HG03342 (cell line): ENCODE measurements around the gene CAPN9.
"Not testable (repeated sequence)": the region's sequence is repeated elsewhere in the genome, so short reads cannot be mapped to it uniquely, and the experiment has no call there.

Source experiments
- ATAC-seq: cut with Tn5 transposase; IDR thresholded peaks from one replicate; pipeline ENCODE4 v1.9.1; 2021; ENCODE audit warnings: mild to moderate bottlenecking, moderate library complexity; ENCODE audit not compliant: unreplicated experiment

CAPN9 gene, protein sequence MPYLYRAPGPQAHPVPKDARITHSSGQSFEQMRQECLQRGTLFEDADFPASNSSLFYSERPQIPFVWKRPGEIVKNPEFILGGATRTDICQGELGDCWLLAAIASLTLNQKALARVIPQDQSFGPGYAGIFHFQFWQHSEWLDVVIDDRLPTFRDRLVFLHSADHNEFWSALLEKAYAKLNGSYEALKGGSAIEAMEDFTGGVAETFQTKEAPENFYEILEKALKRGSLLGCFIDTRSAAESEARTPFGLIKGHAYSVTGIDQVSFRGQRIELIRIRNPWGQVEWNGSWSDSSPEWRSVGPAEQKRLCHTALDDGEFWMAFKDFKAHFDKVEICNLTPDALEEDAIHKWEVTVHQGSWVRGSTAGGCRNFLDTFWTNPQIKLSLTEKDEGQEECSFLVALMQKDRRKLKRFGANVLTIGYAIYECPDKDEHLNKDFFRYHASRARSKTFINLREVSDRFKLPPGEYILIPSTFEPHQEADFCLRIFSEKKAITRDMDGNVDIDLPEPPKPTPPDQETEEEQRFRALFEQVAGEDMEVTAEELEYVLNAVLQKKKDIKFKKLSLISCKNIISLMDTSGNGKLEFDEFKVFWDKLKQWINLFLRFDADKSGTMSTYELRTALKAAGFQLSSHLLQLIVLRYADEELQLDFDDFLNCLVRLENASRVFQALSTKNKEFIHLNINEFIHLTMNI

GRCh38 chr1:230747127-230747730 is at the start of gene CAPN9:
CAPN9 (plus strand) TSS chr1:230747388; CDS start chr1:230747497, 109 bp downstream.
- ATAC-seq: no peak

DNA sequence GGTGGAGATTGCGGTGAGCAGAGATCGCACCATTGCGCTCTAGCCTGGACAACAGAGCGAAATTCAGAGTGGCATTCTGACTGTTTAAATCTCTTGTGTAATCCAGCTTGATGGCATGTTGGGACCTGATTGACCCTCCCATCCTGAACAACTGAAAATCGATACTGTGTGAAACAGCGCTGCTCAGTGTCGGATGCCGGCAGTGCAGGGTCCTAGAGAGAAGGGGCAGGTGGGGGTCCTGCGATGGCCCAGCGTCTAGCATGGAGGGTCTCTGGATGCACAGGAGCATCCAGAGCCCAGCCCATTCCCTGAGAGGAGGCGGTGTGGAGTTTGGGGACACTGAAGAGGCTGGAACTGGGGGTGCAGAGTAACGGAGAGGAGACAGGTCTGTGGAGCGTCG is 49.1 kb upstream of the CAPN9 start:
- ATAC-seq: no peak

DNA sequence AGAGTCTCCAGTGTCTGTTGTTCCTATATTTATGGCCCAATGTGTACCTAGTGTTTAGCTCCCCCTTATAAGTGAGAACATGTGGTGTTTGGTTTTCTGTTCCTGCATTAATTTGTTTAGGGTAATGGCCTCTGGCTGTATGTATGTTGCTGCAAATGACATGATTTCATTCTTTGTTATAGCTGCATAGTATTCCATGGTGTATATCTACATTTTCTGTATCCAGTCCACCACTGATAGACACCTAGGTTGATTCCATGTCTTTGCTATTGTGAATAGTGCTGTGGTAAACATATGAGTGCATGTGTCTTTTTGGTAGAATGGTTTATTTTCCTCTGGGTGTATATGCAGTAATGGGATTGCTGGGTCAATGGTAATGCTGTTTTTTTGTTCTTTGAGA is 48.2 kb upstream of the CAPN9 start:
- ATAC-seq: not testable (repeated sequence)

- no peak for ATAC-seq
Measured at GRCh38 chr1:230699716-230700115, 47.5 kb upstream of the CAPN9 start.

GRCh38 chr1:230700132-230700531 is 47.1 kb upstream of the CAPN9 start:
- no peak for ATAC-seq

GRCh38 chr1:230701434-230701833 is 45.8 kb upstream of the CAPN9 start:
- ATAC-seq: no peak

GRCh38 chr1:230701895-230702768 is 45.1 kb upstream of the CAPN9 start:
- ATAC-seq: no peak

GRCh38 chr1:230702934-230703678 is 44.1 kb upstream of the CAPN9 start:
- no peak for ATAC-seq

DNA sequence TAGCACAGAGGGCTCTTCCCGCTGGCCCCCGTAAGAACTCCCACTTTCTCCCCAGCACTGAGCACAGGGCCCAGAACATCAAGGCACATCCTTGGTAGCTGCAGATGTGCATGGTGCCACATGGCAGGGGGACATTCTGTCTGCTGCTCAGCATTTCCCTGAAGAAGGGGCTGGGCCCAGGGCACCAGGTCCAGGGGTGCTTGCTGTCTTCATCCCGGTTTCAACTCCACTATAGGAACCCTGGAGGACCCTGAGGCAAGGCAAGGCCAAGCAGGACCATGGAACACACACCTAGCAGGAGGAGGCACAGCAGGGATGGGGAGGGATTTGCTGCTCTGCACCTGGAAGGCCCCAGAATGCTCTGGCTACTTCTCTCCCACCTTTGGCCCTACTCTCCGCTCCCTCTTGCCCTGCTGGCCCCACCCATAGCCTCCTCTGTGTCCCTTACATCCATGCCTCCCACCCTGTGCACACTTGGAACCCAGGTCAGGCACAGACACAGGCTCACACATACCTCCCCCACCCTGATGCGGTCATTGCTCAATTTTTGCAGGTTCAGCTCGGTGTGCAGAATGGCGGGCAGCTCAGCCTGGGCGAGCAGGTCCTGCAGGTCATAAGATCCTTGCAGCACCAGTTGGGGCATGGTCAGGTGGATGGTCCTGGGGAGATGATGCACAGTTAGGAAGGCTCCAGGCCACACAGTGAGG is 43.4 kb upstream of the CAPN9 start:
- no peak for ATAC-seq

- ATAC-seq: no peak
Measured at GRCh38 chr1:230704830-230705229, 42.4 kb upstream of the CAPN9 start.

DNA sequence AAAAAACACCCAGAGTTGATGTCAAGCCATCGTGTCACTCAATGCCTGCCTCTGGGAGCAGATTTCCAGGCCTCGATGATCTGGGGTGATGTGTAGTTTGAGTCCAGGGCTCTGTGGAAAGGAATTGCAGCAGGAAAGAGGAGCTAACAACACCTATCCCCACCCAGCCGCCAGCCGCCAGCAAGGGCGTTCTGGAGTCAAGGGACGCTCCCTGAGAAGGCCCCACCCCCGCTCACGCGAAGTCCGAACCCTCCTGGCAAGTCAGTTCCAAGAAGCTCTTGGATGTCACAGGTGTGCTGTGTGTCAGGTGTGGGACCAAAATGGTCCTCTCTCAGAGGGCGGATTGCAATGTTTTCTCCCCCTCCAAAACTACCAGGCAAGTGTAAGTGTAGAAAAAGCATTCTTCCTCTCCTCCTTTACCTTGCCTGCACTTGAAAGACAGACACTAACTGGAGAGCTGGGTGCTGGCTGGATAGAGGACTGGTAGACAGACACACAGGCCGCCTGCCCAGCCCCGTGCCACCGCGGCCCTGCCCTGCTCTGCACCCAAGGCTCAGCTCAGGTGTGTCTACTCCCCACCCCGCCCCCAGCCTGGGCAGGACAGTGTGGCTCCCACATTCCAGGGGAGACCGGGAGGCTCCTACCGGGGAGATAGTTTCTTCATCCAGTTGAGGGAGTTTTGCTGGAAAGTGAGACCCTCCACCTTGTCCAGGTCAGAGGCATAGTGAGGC is 41.7 kb upstream of the CAPN9 start:
- no peak for ATAC-seq

GRCh38 chr1:230706020-230706699 is 41.0 kb upstream of the CAPN9 start:
- no peak for ATAC-seq

DNA sequence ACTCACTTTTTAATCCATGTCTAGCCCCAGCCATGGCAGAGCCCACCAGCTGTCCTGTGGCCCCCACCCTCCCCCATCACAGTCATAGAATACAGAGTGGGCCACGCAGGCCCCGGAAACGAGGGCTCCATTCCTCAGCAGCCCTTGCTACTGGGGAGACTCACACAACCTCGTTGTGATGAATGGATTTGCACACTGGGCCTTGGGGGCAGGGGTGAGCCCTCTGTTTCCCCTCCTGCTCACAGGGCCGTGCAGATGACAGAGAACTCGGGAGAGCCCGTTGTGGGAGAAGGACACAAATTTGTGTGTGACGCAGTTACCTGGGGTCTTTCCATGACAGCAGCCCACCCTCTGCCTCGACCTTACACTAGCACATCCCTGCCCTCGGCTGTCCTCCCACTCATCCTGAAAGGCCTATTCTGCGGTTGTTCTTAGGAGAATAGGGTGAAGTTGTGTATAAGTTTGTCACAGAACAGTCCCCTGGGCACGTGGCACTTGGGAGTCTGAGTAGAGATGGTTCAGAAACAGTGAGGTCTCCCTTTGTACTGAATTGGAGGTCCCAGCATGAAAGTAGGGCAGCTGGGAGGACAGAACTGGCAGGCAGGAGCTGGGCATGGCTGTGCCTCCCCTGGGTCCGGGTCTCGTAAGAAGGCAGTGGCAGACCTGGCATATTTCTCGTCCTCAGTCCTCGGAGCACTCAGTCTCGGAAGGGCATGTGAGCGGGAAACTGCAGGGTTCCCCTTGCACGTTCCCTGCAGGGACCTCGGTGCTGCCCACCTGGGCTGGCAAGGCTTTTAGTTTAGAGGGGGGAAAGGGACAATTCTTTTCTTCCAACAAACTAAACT is 40.1 kb upstream of the CAPN9 start:
- ATAC-seq: no peak

GRCh38 chr1:230707732-230708630 is 39.2 kb upstream of the CAPN9 start:
- no peak for ATAC-seq

- ATAC-seq: no peak
Measured at GRCh38 chr1:230708631-230709580, 38.3 kb upstream of the CAPN9 start.
